Activated naive CD4-positive, alpha-beta T cell treated with anti-CD3 and anti-CD28 coated beads, Interleukin-2, amount 50 U/mL, for 72 hours (primary cell): ENCODE results near the gene ANKHD1. TPM values are rescaled to one million over a fixed set of nuclear protein-coding genes. Genes with fewer than 3 reads are reported as not detected.
A peak's percentile ranks its signal among the peaks of the same experiment; 100 is the strongest.
"Not testable (repeated sequence)": the region's sequence is repeated elsewhere in the genome, so short reads cannot be mapped to it uniquely, and the experiment has no call there.

Experiments
- ATAC-seq, 2 donors: fragments of 150-1000 bp; cut with Tn5 transposase; 2 replicates each; pipeline ENCODE4 v1.10.0; 2021; ENCODE audit warnings: mild to moderate bottlenecking in 2 of 2, moderate library complexity in 2 of 2
- DNase-seq, 2 donors: peaks; one replicate each; pipeline ENCODE4 v3.0.0; 2021 to 2022; ENCODE audit warnings: low spot score in 2 of 2
- H3K27ac Mint-ChIP-seq, 2 donors: one replicate each; pipeline ENCODE4 v1.8.0; 2022; ENCODE audit warnings: mild to moderate bottlenecking in 2 of 2, mixed read lengths in 2 of 2
- H3K36me3 Mint-ChIP-seq, 2 donors: one replicate each; pipeline ENCODE4 v1.8.0; 2022; ENCODE audit warnings: mixed read lengths in 2 of 2
- H3K9me3 Mint-ChIP-seq, 2 donors: one replicate each; pipeline ENCODE4 v1.8.0; 2022; ENCODE audit warnings: mixed read lengths in 2 of 2
- total RNA-seq, 2 donors: library from RNA; stranded (reverse); gene quantifications; one replicate each; pipeline ENCODE4 v1.2.3, GENCODE V29; 2022

ANKHD1 gene
- total RNA-seq, 2 donors from 2014 or later: 107 to 143 TPM

DNA sequence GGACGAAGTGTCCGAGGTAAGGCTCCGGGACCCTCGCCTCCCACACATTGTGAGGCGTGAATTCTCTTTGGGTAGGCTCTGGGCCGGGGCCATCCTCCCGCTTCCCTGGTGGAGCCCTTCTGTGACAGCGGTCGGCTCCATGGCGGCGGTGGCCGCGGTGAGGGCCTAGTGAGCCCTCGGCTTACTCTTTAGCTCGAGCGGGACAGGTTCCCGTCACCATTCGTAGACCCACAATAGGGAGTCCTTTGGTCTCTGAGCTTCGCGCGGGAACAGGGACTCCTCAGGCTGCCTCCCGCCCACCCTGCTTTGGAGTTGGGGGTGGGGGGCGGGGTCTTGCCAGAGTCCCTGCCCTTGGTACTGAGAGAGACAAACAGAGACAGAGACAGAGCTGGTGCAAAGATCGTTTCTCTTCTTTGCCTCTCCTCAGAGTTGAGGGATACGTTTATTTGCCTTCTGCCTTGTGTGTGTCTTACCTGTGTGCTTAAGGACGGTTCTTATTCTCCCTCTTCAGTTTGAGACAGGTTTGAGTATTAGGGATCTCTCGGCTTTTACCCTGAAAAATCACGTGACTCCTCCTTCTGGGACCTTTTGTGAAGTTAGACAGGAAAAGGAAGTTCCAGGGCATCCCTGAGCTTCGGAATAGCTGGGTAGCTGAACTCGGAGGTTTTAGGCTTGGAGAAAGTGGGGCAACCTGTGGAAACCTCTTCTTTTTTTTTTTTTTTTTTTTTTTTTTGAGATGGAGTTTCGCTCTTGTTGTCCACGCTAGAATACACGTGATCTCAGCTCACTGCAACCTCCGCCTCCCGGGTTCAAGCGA, 833 bp downstream of the ANKHD1 start:
- ATAC-seq: peak; percentile 2 to 13
- no peak overlapping the region for H3K27ac Mint-ChIP-seq
- peak; percentile 62 to 66 for DNase-seq
- no peaks in the 10 kb centered on the region for H3K9me3 Mint-ChIP-seq
- peaks cover 7 to 9% of the 10 kb centered on the region in 2 donors for H3K36me3 Mint-ChIP-seq

DNA sequence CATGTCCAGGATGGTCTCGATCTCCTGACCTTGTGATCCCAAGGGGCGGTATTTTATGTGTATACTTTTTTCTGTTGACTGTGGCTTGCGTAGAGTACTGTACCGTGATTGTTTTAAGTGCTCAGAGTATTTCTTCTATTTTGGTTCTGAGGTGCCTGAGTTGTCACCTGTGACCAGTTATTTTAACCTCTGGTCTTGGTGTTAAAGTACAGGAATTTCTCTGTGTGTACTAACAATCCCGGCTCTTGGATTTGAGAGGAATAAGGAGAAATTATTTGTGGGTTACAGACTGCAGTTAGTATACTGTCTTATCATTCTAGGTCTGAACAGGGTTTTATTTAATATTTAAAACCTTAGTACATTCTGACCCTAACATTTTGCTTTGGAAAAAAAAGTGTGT, 2.0 kb downstream of the ANKHD1 start:
- Mint-ChIP-seq H3K9me3 (no peaks in the 10 kb centered on the region), H3K36me3 (peaks cover 7 to 9% of the 10 kb centered on the region in 2 donors), H3K27ac (no peak overlapping the region)
- no peak for ATAC-seq
- DNase-seq: no peak

DNA sequence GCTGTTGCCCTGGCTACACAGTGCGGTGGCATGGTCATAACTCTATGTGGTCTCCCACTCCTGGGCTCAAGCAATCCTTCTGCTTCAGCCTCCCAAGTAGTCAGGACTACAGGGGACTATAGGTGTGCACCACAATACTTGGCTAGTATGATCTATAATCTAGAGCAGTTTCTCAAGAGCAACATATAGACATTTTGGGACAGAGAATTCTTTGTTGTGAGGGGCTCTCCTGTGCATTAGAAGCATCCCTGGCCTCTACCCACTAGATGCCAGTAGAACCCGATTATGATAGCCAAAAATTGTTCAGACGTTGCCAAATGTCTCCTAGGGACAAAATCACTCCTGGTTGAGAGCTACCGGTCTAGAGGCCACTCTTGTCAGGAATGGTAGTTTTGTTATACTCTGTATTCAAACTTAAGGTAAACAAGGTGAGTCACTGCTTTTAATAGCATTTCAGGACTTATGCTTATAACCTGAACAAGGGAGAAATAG, 7.2 kb downstream of the ANKHD1 start:
- ATAC-seq: peak in 1 of 2 donors; percentile 11
- Mint-ChIP-seq H3K36me3 (peaks cover 0 to 4% of the 10 kb centered on the region in 2 donors), H3K9me3 (no peaks in the 10 kb centered on the region), H3K27ac (no peak overlapping the region)
- DNase-seq: no peak

DNA sequence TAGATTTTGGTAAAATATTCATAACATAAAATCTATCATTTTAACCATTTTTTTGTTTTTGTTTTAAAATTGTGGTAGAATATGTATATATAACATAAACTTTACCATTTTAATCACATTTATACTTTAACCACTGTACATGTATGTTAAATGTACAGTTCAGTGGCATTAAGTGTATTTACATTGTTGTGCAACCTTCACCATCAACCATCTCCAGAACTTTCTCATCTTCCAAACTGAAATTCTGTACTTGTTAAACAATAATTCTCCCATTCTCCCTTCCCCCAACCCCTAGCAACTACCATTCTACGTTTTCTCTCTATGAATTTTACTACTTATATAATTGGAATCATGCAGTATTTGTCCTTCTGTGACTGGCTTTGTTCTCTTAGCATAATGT, 11.6 kb downstream of the ANKHD1 start:
- DNase-seq (no peak), ATAC-seq (no peak)
- no peak overlapping the region for H3K27ac Mint-ChIP-seq
- peaks cover 0 to 6% of the 10 kb centered on the region in 2 donors for H3K36me3 Mint-ChIP-seq
- no peaks in the 10 kb centered on the region for H3K9me3 Mint-ChIP-seq

DNA sequence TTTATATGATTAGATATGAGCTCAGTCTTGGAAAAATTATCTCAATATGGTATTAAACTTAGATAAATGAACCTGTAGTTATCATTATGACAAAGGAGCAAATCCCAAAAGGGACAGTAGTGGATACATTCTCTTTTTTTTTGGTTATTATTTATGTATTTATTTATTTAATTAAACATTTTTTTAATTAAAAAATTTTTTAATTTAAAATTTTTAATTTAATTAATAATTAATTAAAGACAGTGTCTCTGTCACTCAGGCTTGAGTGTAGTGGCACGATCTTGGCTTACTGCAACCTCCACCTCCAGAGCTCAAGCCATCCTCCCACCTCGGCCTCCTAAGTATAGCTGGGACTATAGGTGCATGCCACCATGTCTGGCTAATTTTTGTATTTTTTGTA, 15.6 kb downstream of the ANKHD1 start:
- Mint-ChIP-seq H3K27ac (no peak overlapping the region), H3K9me3 (no peaks in the 10 kb centered on the region), H3K36me3 (peaks cover 0 to 6% of the 10 kb centered on the region in 2 donors)
- DNase-seq (no peak), ATAC-seq (no peak)

DNA sequence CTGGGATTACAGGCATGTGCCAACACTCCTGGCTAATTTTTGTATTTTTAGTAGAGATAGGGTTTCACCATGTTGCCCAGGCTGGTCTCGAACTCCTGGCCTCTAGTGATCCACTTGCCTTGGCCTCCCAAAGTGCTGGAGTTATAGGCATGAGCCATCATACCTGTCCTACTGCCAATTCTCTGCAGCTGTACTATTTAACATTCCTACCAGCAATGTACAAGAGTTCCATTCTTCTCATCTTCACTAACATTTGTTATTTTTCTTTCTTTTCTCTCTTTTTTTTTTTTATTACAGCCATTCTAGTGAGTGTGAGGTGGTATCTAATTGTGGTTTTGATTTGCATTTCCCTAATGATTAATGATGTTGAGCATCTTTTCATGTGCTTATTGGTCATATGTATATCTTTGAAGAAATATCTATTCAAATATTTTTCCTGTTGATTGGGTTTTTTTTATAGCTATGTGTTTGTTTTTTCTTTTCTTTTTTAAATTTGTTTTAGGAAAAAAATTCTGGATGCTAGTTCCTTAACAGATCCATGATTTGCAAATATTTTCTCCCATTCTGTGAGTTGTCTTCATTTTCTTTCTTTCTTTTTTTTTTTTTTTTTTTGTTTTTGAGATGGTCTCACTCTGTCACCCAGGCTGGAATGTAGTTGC, 17.4 kb downstream of the ANKHD1 start:
- H3K36me3 Mint-ChIP-seq: peaks cover 0 to 6% of the 10 kb centered on the region in 2 donors
- no peak overlapping the region for H3K27ac Mint-ChIP-seq
- no peaks in the 10 kb centered on the region for H3K9me3 Mint-ChIP-seq
- ATAC-seq (no peak), DNase-seq (no peak)

DNA sequence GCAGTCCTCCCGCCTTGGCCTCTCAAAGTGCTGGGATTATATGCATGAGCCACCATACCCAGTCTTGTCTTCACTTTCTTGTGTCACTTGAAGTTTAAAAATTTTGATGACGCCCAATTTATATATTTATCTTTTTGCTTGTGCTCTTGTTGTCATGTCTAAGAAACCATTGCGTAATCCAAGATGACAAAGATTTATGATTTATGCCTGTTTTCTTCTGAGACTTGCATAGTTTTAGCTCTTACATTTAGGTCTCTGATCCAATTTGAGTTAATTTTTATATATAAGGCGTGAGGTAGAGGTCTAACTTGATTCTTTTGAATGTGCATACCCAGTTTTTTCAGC, 18.6 kb downstream of the ANKHD1 start:
- Mint-ChIP-seq H3K27ac (peak overlapping the region in 1 of 2 donors; percentile 2), H3K36me3 (peaks cover 0 to 6% of the 10 kb centered on the region in 2 donors)

DNA sequence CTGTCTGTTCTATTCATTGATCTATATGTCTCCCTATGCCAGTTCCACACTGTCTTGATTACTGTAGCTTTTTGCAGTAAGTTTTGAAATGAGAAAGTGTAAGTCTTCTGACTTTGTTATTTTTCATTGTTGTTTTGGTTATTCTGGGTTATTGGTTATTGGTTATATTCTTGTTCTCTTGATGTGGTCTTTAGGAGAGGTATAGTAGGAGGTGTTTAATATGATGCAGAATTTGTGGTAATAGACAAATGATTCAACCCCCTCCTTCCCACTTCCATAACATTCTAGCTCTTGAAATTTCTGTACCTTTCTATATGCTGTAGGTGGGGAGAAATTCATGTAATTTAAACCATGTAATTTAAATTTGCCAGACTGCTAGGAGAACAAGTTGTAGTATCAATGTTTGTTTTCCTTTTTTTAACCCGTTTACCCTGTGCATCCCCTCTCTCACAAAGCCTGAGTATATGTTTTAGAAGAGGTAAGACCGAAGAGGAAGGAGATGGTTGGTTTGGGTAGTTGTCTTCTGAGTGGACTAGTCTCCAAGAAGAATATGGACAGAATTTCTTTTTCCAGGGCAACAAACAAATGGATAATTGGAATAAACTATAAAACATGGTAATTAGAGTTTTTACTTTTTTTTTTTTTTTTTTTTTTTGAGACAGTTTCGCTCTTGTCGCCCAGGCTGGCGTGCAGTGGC, 19.2 kb downstream of the ANKHD1 start:
- Mint-ChIP-seq H3K27ac (peak overlapping the region in 1 of 2 donors; percentile 0), H3K36me3 (peaks cover 0 to 3% of the 10 kb centered on the region in 2 donors), H3K9me3 (no peaks in the 10 kb centered on the region)
- peak in 1 of 2 donors; percentile 90 for ATAC-seq
- DNase-seq: no peak

More for the DNA sequence above, 18.6 kb downstream of the ANKHD1 start:
- DNase-seq (no peak), ATAC-seq (no peak)
- no peaks in the 10 kb centered on the region for H3K9me3 Mint-ChIP-seq

DNA sequence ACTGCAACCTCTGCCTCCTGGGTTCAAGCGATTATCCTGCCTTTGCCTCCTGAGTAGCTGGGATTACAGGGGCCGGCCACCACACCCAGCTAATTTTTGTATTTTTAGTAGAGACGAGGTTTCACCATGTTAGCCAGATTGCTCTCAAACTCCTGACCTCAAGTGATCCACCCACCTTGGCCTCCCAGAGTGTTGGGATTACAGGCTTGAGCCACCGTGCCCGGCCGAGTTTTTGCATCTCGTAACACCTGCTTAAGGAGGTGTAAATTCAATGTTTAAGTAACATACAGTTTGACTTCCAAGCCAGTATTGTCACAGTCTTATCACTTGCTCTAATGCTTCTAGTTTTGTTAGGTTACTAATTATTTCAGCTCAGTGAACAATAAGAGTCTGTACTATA, 19.7 kb downstream of the ANKHD1 start:
- not testable (repeated sequence) for H3K9me3 Mint-ChIP-seq, H3K36me3 Mint-ChIP-seq, DNase-seq, H3K27ac Mint-ChIP-seq, ATAC-seq

DNA sequence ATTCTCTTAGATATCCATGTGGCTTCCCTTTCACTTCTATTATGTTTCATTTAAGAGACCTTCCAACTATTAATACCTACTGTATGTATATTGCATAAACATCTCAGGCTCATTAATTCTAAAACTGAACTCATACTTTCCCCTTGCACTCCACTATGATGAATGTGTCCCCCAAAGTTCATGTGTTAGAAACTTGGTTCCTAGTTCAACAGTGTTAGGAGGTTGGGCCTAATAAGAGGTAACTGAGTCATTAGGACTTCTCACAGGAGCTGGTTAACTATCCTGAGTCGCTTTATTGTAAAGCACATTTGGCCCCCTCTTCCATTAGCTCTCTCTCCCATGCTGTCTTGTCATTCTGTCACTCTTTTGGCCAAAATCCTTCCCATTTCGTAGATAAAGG, 22.0 kb downstream of the ANKHD1 start:
- Mint-ChIP-seq H3K27ac (no peak overlapping the region), H3K36me3 (no peaks in the 10 kb centered on the region), H3K9me3 (no peaks in the 10 kb centered on the region)
- DNase-seq (no peak), ATAC-seq (no peak)

DNA sequence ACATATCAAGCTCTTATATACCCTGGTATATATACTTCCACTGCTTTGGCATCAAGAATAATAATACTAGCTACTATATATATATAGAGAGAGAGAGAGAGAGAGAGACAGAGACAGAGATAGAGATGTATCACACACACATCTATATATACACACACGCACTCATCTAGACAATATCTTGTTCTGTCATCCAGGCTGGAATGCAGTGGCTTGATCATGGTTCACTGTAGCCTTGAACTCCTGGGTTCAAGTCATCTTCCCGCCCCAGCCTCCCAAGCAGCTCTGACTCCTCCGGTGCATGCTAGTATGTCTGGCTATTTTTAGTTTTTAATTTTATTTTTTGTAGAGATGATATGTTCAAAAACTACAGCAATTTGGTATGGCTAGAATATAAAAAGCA, 22.5 kb downstream of the ANKHD1 start:
- Mint-ChIP-seq H3K27ac (no peak overlapping the region), H3K36me3 (no peaks in the 10 kb centered on the region), H3K9me3 (no peaks in the 10 kb centered on the region)
- no peak for ATAC-seq
- no peak for DNase-seq

DNA sequence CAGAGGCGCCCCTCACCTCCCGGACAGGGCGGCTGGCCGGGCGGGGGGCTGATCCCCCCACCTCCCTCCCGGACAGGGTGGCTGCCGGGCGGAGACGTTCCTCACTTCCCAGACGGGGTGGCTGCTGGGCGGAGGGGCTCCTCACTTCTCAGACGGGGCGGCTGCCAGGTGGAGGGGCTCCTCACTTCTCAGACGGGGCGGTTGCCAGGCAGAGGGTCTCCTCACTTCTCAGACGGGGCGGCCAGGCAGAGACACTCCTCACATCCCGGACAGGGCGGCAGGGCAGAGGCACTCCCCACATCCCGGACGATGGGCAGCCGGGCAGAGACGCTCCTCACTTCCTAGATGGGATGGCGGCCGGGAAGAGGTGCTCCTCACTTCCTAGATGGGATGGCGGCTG, 26.1 kb downstream of the ANKHD1 start:
- DNase-seq, H3K9me3 Mint-ChIP-seq: not testable (repeated sequence)

DNA sequence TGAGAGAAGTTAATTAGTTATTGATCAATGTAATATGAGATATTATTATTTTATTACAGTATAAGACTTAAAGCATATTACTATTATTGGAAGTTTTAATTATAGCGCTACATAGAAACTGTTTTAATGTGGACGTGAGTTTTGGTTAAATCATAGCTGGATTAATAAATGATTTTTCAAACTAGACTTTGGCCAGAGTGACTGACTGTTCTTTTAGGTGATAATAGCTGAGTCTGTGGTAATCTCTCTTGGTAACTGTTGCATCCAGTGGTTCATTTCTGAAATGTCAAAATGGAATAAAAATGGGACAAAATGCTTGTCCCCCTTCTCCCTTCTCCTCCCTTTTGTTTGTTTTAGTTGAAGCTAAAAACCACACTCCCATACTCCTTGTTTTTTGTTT, 28.1 kb downstream of the ANKHD1 start:
- H3K36me3 Mint-ChIP-seq: no peaks in the 10 kb centered on the region
- no peak for DNase-seq
- ATAC-seq: no peak
- H3K27ac Mint-ChIP-seq: peak overlapping the region in 1 of 2 donors; percentile 65
- H3K9me3 Mint-ChIP-seq: no peaks in the 10 kb centered on the region

More for the DNA sequence above, 26.1 kb downstream of the ANKHD1 start:
- ATAC-seq, H3K36me3 Mint-ChIP-seq, H3K27ac Mint-ChIP-seq: not testable (repeated sequence)

DNA sequence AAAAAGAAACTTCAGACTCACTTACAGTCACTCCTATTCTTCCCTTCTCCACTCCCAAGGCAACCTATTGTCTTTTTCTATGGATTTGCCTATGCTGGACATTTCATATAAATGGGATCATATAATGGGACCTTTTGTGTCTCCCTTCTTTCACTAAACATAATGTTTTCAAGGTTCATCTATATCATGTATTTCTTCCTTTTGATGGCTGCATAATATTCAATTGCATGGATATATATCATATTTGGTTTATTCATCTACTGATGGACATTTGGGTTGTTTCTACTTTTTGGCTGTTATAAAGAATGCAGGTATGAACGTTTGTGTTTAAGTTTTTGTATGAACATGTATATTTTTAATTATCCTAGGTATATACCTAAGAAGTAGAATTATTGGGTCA, 30.6 kb downstream of the ANKHD1 start:
- H3K9me3 Mint-ChIP-seq: no peaks in the 10 kb centered on the region
- H3K27ac Mint-ChIP-seq: no peak overlapping the region
- ATAC-seq: no peak
- no peaks in the 10 kb centered on the region for H3K36me3 Mint-ChIP-seq
- no peak for DNase-seq

DNA sequence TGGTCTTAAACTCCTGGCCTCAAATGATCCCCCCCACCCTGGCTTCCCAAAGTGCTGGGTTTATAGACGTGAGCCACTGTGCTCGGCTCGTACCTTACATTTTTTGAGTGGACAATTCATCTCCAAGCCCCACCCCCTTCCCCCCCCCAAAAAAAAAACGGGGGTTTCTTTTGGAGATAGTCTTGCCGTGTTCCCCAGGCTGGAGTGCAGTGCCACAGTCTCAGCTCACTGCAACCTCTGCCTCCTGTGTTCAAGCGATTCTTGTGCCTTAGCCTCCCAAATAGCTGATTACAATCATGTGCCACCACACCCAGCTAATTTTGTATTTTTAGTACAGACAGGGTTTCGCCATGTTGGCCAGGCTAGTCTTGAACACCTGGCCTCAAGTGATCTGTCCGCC, 31.3 kb downstream of the ANKHD1 start:
- H3K27ac Mint-ChIP-seq: no peak overlapping the region
- ATAC-seq (no peak), DNase-seq (no peak)
- no peaks in the 10 kb centered on the region for H3K36me3 Mint-ChIP-seq
- no peaks in the 10 kb centered on the region for H3K9me3 Mint-ChIP-seq

DNA sequence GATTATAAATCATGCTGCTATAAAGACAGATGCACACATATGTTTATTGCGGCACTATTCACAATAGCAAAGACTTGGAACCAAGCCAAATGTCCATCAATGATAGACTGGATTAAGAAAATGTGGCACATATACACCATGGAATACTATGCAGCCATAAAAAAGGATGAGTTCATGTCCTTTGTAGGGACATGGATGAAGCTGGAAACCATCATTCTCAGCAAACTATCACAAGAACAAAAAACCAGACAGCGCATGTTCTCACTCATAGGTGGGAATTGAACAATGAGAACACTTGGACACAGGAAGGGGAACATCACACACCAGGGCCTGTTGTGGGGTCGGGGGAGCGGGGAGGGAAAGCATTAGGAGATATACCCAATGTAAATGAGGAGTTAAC, 55.7 kb downstream of the ANKHD1 start:
- ATAC-seq, DNase-seq, H3K27ac Mint-ChIP-seq: not testable (repeated sequence)
- H3K9me3 Mint-ChIP-seq: peaks cover 8 to 13% of the 10 kb centered on the region in 2 donors
- peaks cover 26 to 27% of the 10 kb centered on the region in 2 donors for H3K36me3 Mint-ChIP-seq
